ENCODE measurements around the gene ZNF281. TPM values are rescaled to one million over a fixed set of nuclear protein-coding genes. Genes with fewer than 3 reads are reported as not detected.
"Not testable (repeated sequence)": the region's sequence is repeated elsewhere in the genome, so short reads cannot be mapped to it uniquely, and the experiment has no call there.

ZNF281 gene
- total RNA-seq, 1 experiment from 2014 or later: 20.0 TPM

DNA sequence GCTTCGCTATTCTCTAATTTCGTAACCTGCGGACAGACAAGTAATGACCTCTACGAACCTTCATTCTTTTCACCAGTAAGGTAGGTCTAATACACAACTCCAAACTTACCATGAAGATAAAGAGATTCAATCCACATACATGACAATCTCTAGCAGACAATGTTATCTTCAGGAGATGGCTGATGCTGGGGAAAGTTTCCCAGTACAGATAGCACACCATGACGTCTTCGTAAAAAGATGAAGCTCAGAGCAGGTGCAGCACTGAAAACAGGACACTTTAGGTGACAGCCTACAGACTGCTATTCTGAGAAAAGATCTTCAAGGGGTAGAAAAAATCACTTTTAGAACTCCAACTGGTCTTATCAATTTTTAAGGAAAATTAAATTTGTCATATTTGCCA, 41.3 kb downstream of the ZNF281 start:
- no peak overlapping the region for H3K27ac ChIP-seq
- H3K27me3 ChIP-seq: no peaks in the 10 kb centered on the region
- H3K4me1 ChIP-seq: no peaks in the 10 kb centered on the region
- H3K9me3 ChIP-seq (replicated peaks): no peaks in the 10 kb centered on the region
- no peaks in the 10 kb centered on the region for H3K36me3 ChIP-seq
- DNase-seq: no peak
- H3K4me3 ChIP-seq: no peak overlapping the region

- no peaks in the 10 kb centered on the region for H3K36me3 ChIP-seq
- no peaks in the 10 kb centered on the region for H3K4me1 ChIP-seq
- H3K4me3 ChIP-seq: no peak overlapping the region
- H3K27me3 ChIP-seq: no peaks in the 10 kb centered on the region
- H3K27ac ChIP-seq: no peak overlapping the region
- no peak for DNase-seq
- no peaks in the 10 kb centered on the region for H3K9me3 ChIP-seq (replicated peaks)
These were observed 41.8 kb downstream of the ZNF281 start for GRCh38 chr1:200367841-200368534.

DNA sequence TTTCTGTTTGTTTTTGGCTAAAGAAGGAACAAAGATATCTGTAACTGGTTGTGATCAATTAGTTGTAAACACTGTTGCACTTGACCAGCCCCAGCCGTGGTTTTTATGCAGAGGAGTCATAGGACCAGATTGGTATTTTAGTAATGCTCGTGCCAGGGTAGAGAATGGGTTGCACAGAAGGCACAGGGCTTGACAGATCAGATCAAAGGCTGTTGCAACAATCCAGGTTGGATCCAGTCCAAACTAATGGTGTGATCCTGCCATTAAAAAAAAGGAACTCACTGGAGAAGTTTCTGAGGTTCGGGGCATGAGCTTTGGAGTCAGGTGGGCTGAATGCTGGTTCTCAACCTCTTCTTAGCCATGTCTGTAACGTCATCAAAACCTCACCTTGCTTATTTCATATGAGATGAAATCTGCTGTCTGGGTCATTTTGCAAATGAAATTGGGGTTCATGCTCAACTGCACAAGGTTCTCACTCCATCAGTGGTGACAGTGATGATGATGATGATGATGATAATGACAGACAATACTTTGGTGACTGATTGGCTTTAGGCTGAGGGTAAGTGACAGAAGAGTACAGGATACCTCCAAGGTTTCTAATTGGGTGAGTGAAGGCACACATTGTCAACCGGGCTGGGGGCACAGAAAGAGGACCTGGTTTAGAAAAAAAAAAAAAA, 43.1 kb downstream of the ZNF281 start:
- no peaks in the 10 kb centered on the region for H3K36me3 ChIP-seq
- no peak overlapping the region for H3K4me3 ChIP-seq
- no peaks in the 10 kb centered on the region for H3K27me3 ChIP-seq
- DNase-seq: no peak
- H3K4me1 ChIP-seq: no peaks in the 10 kb centered on the region
- no peaks in the 10 kb centered on the region for H3K9me3 ChIP-seq (replicated peaks)
- no peak overlapping the region for H3K27ac ChIP-seq

GRCh38 chr1:200365897-200366426, 43.9 kb downstream of the ZNF281 start:
- Histone ChIP-seq H3K9me3 (replicated peaks) (no peaks in the 10 kb centered on the region), H3K36me3 (no peaks in the 10 kb centered on the region), H3K27ac (no peak overlapping the region), H3K4me3 (no peak overlapping the region), H3K4me1 (no peaks in the 10 kb centered on the region), H3K27me3 (no peaks in the 10 kb centered on the region)
- DNase-seq: no peak

GRCh38 chr1:200364831-200365230, 45.0 kb downstream of the ZNF281 start:
- no peak for DNase-seq
- Histone ChIP-seq H3K27ac (no peak overlapping the region), H3K4me1 (no peaks in the 10 kb centered on the region), H3K4me3 (no peak overlapping the region), H3K27me3 (no peaks in the 10 kb centered on the region), H3K9me3 (replicated peaks) (no peaks in the 10 kb centered on the region), H3K36me3 (no peaks in the 10 kb centered on the region)

- Histone ChIP-seq H3K9me3 (replicated peaks) (no peaks in the 10 kb centered on the region), H3K27ac (no peak overlapping the region), H3K4me1 (no peaks in the 10 kb centered on the region), H3K27me3 (no peaks in the 10 kb centered on the region), H3K4me3 (no peak overlapping the region), H3K36me3 (no peaks in the 10 kb centered on the region)
- no peak for DNase-seq
These were observed 45.6 kb downstream of the ZNF281 start for GRCh38 chr1:200364091-200364759.

GRCh38 chr1:200363264-200363933, 46.4 kb downstream of the ZNF281 start:
- no peaks in the 10 kb centered on the region for H3K36me3 ChIP-seq
- H3K9me3 ChIP-seq (replicated peaks): no peaks in the 10 kb centered on the region
- no peak for DNase-seq
- no peaks in the 10 kb centered on the region for H3K27me3 ChIP-seq
- no peak overlapping the region for H3K4me3 ChIP-seq
- H3K4me1 ChIP-seq: no peaks in the 10 kb centered on the region
- H3K27ac ChIP-seq: no peak overlapping the region

- Histone ChIP-seq H3K9me3 (replicated peaks) (no peaks in the 10 kb centered on the region), H3K27me3 (no peaks in the 10 kb centered on the region), H3K36me3 (no peaks in the 10 kb centered on the region), H3K27ac (no peak overlapping the region), H3K4me1 (no peaks in the 10 kb centered on the region), H3K4me3 (no peak overlapping the region)
- DNase-seq: no peak
These were observed 47.4 kb downstream of the ZNF281 start for GRCh38 chr1:200362421-200362820.

DNA sequence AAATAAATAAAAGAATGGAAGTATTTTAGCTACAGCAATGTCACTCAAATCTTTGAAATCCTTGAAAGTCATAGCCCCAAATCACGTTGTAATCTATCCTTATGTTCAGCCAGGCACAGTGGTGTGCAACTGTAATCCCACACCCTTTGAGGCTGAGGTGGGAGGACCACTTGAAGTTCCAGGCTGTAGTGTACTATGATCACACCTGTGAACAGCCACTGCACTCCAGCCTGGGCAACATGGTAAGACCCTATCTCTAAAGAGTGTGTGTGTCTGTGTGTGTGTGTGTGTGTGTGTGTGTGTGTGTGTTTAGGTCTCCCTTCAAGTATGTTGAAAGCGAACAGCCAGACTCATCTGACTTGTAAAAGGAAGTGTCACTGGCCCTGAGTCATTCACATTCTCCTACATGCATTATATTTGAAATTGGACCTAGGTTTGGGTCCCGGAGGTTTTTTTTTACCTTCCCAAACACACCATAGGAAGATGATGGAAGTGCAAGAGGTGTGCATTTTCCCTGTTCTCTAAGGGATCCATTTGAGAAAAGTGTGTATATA, 50.1 kb downstream of the ZNF281 start:
- H3K4me1 ChIP-seq: no peaks in the 10 kb centered on the region
- no peak overlapping the region for H3K4me3 ChIP-seq
- H3K9me3 ChIP-seq (replicated peaks): no peaks in the 10 kb centered on the region
- H3K27me3 ChIP-seq: no peaks in the 10 kb centered on the region
- H3K36me3 ChIP-seq: no peaks in the 10 kb centered on the region
- DNase-seq: no peak
- H3K27ac ChIP-seq: no peak overlapping the region

DNA sequence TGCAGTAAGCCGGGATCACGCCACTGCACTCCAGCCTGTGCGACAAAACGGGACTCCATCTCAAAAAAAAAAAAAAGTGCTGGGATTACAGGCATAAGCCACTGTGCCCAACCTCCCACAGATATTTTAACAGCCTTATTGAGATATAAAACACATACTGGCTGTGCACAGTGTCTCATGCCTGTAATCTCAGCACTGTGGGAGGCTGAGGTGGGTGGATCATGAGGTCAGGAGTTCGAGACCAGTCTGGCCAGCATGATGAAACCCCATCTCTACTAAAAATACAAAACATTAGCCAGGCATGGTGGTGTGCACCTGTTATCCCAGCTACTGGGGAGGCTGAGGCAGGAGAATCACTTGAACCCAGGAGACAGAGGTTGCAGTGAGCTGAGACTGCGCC, 51.9 kb downstream of the ZNF281 start:
- not testable (repeated sequence) for H3K27ac ChIP-seq; H3K27me3 ChIP-seq; H3K9me3 ChIP-seq (replicated peaks); H3K36me3 ChIP-seq; H3K4me3 ChIP-seq; DNase-seq; H3K4me1 ChIP-seq

GRCh38 chr1:200355801-200356200, 54.0 kb downstream of the ZNF281 start:
- Histone ChIP-seq H3K27me3 (no peaks in the 10 kb centered on the region), H3K27ac (no peak overlapping the region), H3K9me3 (replicated peaks) (no peaks in the 10 kb centered on the region), H3K36me3 (no peaks in the 10 kb centered on the region), H3K4me3 (no peak overlapping the region), H3K4me1 (no peaks in the 10 kb centered on the region)
- DNase-seq: no peak

Other genes starting within 250 kb of the ZNF281 start
- gene KIF14, start 210.7 kb upstream of the ZNF281 start, total RNA-seq (2014; rRNA removed; shearing (Covaris generic)): 19.0 and 21.0 TPM in 2 replicates

Data from SJCRH30 (cell line).